Measurements from ENCODE around the gene CDH11. TPM values are rescaled to one million over a fixed set of nuclear protein-coding genes. Genes with fewer than 3 reads are reported as not detected.

CDH11 gene
- total RNA-seq, 1 donor from 2014 or later = 42.6 TPM

- no peak overlapping the region for H3K27ac Mint-ChIP-seq (ENCODE audit: unreplicated experiment)
- no peaks in the 10 kb centered on the region for H3K9me3 Mint-ChIP-seq (ENCODE audit: unreplicated experiment)
- TF ChIP-seq, protein P1, sequence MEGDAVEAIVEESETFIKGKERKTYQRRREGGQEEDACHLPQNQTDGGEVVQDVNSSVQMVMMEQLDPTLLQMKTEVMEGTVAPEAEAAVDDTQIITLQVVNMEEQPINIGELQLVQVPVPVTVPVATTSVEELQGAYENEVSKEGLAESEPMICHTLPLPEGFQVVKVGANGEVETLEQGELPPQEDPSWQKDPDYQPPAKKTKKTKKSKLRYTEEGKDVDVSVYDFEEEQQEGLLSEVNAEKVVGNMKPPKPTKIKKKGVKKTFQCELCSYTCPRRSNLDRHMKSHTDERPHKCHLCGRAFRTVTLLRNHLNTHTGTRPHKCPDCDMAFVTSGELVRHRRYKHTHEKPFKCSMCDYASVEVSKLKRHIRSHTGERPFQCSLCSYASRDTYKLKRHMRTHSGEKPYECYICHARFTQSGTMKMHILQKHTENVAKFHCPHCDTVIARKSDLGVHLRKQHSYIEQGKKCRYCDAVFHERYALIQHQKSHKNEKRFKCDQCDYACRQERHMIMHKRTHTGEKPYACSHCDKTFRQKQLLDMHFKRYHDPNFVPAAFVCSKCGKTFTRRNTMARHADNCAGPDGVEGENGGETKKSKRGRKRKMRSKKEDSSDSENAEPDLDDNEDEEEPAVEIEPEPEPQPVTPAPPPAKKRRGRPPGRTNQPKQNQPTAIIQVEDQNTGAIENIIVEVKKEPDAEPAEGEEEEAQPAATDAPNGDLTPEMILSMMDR (IDR thresholded peaks at IDR 0.05; ENCODE audit: unreplicated experiment) = no peak
- peaks cover 2% of the 10 kb centered on the region for H3K27me3 Mint-ChIP-seq (ENCODE audit: unreplicated experiment)
- H3K4me3 Mint-ChIP-seq (ENCODE audit: unreplicated experiment) = no peak overlapping the region
- no peak for DNase-seq (ENCODE audit: low spot score)
- peaks cover 7% of the 10 kb centered on the region for H3K36me3 Mint-ChIP-seq (ENCODE audit: low read depth, unreplicated experiment)
- no peaks in the 10 kb centered on the region for H3K4me1 Mint-ChIP-seq (ENCODE audit: unreplicated experiment)
Measured at GRCh38 chr16:64974381-64974780, 147.5 kb downstream of the CDH11 start.

DNA sequence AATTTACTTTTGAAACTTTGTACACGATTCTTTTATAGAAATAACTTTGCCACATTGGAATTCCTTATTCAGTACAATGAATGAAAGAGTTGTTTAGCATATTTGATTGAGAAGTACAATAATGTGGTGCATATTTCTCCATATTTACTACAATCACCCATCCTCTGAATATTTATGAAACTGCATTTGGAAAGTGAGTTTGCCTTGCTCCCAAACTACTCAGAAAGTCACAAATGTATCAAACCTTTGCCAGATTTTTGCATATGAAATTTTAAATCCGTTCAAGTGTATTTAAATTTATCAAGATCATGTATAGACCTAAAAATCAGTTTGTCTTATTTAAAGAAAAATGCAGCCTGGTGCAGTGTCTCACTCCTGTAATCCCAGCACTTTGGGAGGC lies 148.7 kb downstream of the CDH11 start:
- Mint-ChIP-seq H3K36me3 (ENCODE audit: low read depth, unreplicated experiment) (peaks cover 7% of the 10 kb centered on the region), H3K4me1 (ENCODE audit: unreplicated experiment) (no peaks in the 10 kb centered on the region), H3K27ac (ENCODE audit: unreplicated experiment) (no peak overlapping the region), H3K4me3 (ENCODE audit: unreplicated experiment) (no peak overlapping the region), H3K27me3 (ENCODE audit: unreplicated experiment) (peaks cover 2% of the 10 kb centered on the region), H3K9me3 (ENCODE audit: unreplicated experiment) (no peaks in the 10 kb centered on the region)
- TF ChIP-seq, protein P1 (IDR thresholded peaks at IDR 0.05; ENCODE audit: unreplicated experiment) = no peak
- no peak for DNase-seq (ENCODE audit: low spot score)

DNA sequence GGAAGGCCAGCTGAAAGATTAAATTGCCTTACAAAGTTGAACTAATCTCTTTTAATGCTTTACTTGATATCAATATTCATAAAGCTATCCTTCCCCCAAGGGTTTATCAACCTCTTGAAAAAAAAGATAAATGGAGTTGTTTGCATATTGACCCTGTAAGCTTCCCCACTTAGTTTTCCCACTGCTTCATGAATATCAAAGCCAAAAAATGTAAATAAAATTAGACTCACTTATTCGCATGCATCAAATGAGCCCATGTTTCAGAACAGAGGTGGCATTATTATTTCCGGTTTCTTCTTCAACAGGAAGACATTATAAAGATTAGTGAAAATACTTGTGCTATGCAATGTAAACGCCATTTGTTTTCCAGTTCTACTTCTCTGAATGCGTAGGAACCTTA lies 150.7 kb downstream of the CDH11 start:
- DNase-seq (ENCODE audit: low spot score) = no peak
- peaks cover 7% of the 10 kb centered on the region for H3K36me3 Mint-ChIP-seq (ENCODE audit: low read depth, unreplicated experiment)
- H3K27ac Mint-ChIP-seq (ENCODE audit: unreplicated experiment) = no peak overlapping the region
- no peaks in the 10 kb centered on the region for H3K9me3 Mint-ChIP-seq (ENCODE audit: unreplicated experiment)
- no peaks in the 10 kb centered on the region for H3K4me1 Mint-ChIP-seq (ENCODE audit: unreplicated experiment)
- TF ChIP-seq, protein P1 (IDR thresholded peaks at IDR 0.05; ENCODE audit: unreplicated experiment) = no peak
- no peak overlapping the region for H3K4me3 Mint-ChIP-seq (ENCODE audit: unreplicated experiment)
- peaks cover 2% of the 10 kb centered on the region for H3K27me3 Mint-ChIP-seq (ENCODE audit: unreplicated experiment)

- Mint-ChIP-seq H3K4me1 (ENCODE audit: unreplicated experiment) (no peaks in the 10 kb centered on the region), H3K9me3 (ENCODE audit: unreplicated experiment) (no peaks in the 10 kb centered on the region), H3K27me3 (ENCODE audit: unreplicated experiment) (peaks cover 2% of the 10 kb centered on the region), H3K4me3 (ENCODE audit: unreplicated experiment) (no peak overlapping the region), H3K27ac (ENCODE audit: unreplicated experiment) (no peak overlapping the region), H3K36me3 (ENCODE audit: low read depth, unreplicated experiment) (peaks cover 7% of the 10 kb centered on the region)
- TF ChIP-seq, protein P1 (IDR thresholded peaks at IDR 0.05; ENCODE audit: unreplicated experiment) = no peak
- no peak for DNase-seq (ENCODE audit: low spot score)
Measured at GRCh38 chr16:64969221-64969620, 152.6 kb downstream of the CDH11 start.

GRCh38 chr16:64968539-64968938 lies 153.3 kb downstream of the CDH11 start:
- Mint-ChIP-seq H3K4me3 (ENCODE audit: unreplicated experiment) (no peak overlapping the region), H3K36me3 (ENCODE audit: low read depth, unreplicated experiment) (peaks cover 7% of the 10 kb centered on the region), H3K9me3 (ENCODE audit: unreplicated experiment) (no peaks in the 10 kb centered on the region), H3K27ac (ENCODE audit: unreplicated experiment) (no peak overlapping the region), H3K27me3 (ENCODE audit: unreplicated experiment) (peaks cover 2% of the 10 kb centered on the region), H3K4me1 (ENCODE audit: unreplicated experiment) (no peaks in the 10 kb centered on the region)
- TF ChIP-seq, protein P1 (IDR thresholded peaks at IDR 0.05; ENCODE audit: unreplicated experiment) = no peak
- no peak for DNase-seq (ENCODE audit: low spot score)

Measured in endothelial cell (in vitro differentiated cells).